Right forelimb (tissue), 1 donor: ENCODE results near the gene FAM110A.
A peak's percentile ranks its signal among the peaks of the same experiment; 100 is the strongest.
"Not testable (repeated sequence)": the region's sequence is repeated elsewhere in the genome, so short reads cannot be mapped to it uniquely, and the experiment has no call there.

Experiments
- DNase-seq: peaks from one replicate; pipeline ENCODE4 v3.0.0-alpha.2; 2018

The FAM110A gene

GRCh38 chr20:833450-834150, at the start of gene FAM110A:
Gene FAM110A (plus strand): TSS chr20:833715. CDS start chr20:844805, 11,090 bp downstream.
- peak; percentile 96 for DNase-seq

- DNase-seq = no peak
These were observed 45.7 kb upstream of the FAM110A start for GRCh38 chr20:787825-788224.

GRCh38 chr20:791056-791455, 42.5 kb upstream of the FAM110A start:
- no peak for DNase-seq

GRCh38 chr20:792248-792647, 41.3 kb upstream of the FAM110A start:
- DNase-seq = no peak

GRCh38 chr20:796921-797320, 36.6 kb upstream of the FAM110A start:
- DNase-seq = no peak

- DNase-seq = not testable (repeated sequence)
These were observed 34.8 kb upstream of the FAM110A start for GRCh38 chr20:798746-799145.

- DNase-seq = not testable (repeated sequence)
These were observed 33.5 kb upstream of the FAM110A start for GRCh38 chr20:800026-800425.

GRCh38 chr20:801678-802077, 31.8 kb upstream of the FAM110A start:
- no peak for DNase-seq

GRCh38 chr20:805713-806112, 27.8 kb upstream of the FAM110A start:
- DNase-seq = no peak

GRCh38 chr20:811776-812434, 21.6 kb upstream of the FAM110A start:
- not testable (repeated sequence) for DNase-seq

- DNase-seq = not testable (repeated sequence)
These were observed 21.1 kb upstream of the FAM110A start for GRCh38 chr20:812435-812814.

- DNase-seq = no peak
These were observed 20.1 kb upstream of the FAM110A start for GRCh38 chr20:813390-813789.

GRCh38 chr20:815226-815625, 18.3 kb upstream of the FAM110A start:
- DNase-seq = no peak

GRCh38 chr20:815914-816606, 17.5 kb upstream of the FAM110A start:
- DNase-seq = peak; percentile 71

GRCh38 chr20:818001-818664, 15.4 kb upstream of the FAM110A start:
- DNase-seq = no peak

GRCh38 chr20:819680-820322, 13.7 kb upstream of the FAM110A start:
- no peak for DNase-seq

GRCh38 chr20:820323-820953, 13.1 kb upstream of the FAM110A start:
- no peak for DNase-seq

GRCh38 chr20:821046-821730, 12.3 kb upstream of the FAM110A start:
- no peak for DNase-seq

- DNase-seq = no peak
These were observed 11.8 kb upstream of the FAM110A start for GRCh38 chr20:821731-822065.

GRCh38 chr20:822651-823573, 10.6 kb upstream of the FAM110A start:
- DNase-seq = no peak

- no peak for DNase-seq
These were observed 10.0 kb upstream of the FAM110A start for GRCh38 chr20:823574-823902.
